Measurements from ENCODE around the gene ADNP. TPM values are rescaled to one million over a fixed set of nuclear protein-coding genes. Genes with fewer than 3 reads are reported as not detected.

The ADNP gene
- total and polyA plus RNA-seq, 2 of the 13 experiments (the other 11 are each of a cell fraction or from before 2014, with no cell fraction given): 21.0 to 21.5 TPM

DNA sequence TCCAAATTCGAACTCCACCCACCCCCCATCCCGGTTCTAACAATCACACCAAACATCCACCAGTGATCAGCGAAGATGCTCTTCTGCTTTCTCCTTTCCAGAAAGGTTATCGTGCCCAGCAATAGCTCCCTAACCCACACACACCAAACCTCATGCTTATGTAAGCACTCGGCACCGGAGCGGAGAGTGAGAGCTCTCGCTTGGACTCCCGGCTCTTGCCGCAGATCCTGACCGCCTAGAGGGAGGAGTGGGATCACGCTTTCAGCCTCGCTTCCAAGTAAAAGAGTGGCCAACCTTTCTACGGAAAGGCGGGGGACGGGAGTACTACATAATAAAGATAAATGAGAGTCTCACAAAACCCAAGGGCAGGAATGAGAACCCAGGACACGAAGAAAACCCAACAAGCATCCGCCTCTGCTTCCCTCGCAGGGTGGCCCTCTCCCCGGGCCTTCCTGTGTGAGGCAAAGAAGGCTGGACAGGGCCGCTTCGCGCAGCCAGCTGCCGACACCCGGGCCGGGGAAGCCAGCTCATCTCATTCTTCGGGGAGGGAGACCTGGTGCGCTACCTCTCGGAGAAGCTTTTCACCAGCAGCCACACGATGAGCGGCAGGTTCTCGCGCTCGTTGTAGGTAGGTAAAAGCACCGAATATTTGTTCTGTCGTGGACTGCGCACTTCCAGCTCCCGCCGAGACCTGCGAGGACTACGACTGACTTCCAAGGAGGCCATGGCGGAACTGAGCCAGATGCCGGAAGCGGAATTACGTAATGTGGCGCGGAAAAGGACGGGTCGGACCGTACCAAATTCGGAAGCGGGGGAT is 26.8 kb upstream of the ADNP start, which contains the start of gene DPM1 (continued):
- TF ChIP-seq, protein P1, sequence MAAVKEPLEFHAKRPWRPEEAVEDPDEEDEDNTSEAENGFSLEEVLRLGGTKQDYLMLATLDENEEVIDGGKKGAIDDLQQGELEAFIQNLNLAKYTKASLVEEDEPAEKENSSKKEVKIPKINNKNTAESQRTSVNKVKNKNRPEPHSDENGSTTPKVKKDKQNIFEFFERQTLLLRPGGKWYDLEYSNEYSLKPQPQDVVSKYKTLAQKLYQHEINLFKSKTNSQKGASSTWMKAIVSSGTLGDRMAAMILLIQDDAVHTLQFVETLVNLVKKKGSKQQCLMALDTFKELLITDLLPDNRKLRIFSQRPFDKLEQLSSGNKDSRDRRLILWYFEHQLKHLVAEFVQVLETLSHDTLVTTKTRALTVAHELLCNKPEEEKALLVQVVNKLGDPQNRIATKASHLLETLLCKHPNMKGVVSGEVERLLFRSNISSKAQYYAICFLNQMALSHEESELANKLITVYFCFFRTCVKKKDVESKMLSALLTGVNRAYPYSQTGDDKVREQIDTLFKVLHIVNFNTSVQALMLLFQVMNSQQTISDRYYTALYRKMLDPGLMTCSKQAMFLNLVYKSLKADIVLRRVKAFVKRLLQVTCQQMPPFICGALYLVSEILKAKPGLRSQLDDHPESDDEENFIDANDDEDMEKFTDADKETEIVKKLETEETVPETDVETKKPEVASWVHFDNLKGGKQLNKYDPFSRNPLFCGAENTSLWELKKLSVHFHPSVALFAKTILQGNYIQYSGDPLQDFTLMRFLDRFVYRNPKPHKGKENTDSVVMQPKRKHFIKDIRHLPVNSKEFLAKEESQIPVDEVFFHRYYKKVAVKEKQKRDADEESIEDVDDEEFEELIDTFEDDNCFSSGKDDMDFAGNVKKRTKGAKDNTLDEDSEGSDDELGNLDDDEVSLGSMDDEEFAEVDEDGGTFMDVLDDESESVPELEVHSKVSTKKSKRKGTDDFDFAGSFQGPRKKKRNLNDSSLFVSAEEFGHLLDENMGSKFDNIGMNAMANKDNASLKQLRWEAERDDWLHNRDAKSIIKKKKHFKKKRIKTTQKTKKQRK (IDR thresholded peaks at IDR 0.05; ENCODE audit: low read length): no peak
- no peak; the same call in 1 of the 2 replicates for TF ChIP-seq ZNF703 (CRISPR knock-in tag; IDR thresholded peaks at IDR 0.05; ENCODE audit: borderline replicate concordance)
- peak; percentile 35; the same call in 1 of the 2 replicates for TF ChIP-seq ZNF7 (CRISPR knock-in tag; IDR thresholded peaks at IDR 0.05)
- peak; percentile 72 for TF ChIP-seq SRY (CRISPR knock-in tag; IDR thresholded peaks at IDR 0.05)
- TF ChIP-seq ZSCAN25 (CRISPR knock-in tag; IDR thresholded peaks at IDR 0.05): no peak; the same call in 1 of the 2 replicates
- TF ChIP-seq, protein P2, sequence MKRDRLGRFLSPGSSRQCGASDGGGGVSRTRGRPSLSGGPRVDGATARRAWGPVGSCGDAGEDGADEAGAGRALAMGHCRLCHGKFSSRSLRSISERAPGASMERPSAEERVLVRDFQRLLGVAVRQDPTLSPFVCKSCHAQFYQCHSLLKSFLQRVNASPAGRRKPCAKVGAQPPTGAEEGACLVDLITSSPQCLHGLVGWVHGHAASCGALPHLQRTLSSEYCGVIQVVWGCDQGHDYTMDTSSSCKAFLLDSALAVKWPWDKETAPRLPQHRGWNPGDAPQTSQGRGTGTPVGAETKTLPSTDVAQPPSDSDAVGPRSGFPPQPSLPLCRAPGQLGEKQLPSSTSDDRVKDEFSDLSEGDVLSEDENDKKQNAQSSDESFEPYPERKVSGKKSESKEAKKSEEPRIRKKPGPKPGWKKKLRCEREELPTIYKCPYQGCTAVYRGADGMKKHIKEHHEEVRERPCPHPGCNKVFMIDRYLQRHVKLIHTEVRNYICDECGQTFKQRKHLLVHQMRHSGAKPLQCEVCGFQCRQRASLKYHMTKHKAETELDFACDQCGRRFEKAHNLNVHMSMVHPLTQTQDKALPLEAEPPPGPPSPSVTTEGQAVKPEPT (CRISPR knock-in tag; IDR thresholded peaks at IDR 0.05; ENCODE audit: low read depth): 0 out of 2 replicates have a peak, but pooled peaks have one; percentile 16
- no peak for TF ChIP-seq ZNF251 (CRISPR knock-in tag; IDR thresholded peaks at IDR 0.05)
- peak; percentile 82; the same call in 1 of the 2 replicates for TF ChIP-seq ZNF329 (CRISPR knock-in tag; IDR thresholded peaks at IDR 0.05; ENCODE audit: low read depth)
- no peak for TF ChIP-seq HMG20B (CRISPR knock-in tag; conservative IDR thresholded peaks at IDR 0.05)
- TF ChIP-seq, protein P3, sequence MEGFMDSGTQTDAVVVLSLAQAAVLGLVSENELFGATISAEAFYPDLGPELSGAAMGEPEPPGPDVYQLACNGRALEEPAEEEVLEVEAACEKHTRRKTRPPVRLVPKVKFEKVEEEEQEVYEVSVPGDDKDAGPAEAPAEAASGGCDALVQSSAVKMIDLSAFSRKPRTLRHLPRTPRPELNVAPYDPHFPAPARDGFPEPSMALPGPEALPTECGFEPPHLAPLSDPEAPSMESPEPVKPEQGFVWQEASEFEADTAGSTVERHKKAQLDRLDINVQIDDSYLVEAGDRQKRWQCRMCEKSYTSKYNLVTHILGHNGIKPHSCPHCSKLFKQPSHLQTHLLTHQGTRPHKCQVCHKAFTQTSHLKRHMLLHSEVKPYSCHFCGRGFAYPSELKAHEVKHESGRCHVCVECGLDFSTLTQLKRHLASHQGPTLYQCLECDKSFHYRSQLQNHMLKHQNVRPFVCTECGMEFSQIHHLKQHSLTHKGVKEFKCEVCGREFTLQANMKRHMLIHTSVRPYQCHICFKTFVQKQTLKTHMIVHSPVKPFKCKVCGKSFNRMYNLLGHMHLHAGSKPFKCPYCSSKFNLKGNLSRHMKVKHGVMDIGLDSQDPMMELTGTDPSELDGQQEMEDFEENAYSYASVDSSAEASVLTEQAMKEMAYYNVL (CRISPR knock-in tag; IDR thresholded peaks at IDR 0.05; ENCODE audit: borderline replicate concordance): no peak
- no peak for TF ChIP-seq ZNF660 (CRISPR knock-in tag; IDR thresholded peaks at IDR 0.05; ENCODE audit: borderline replicate concordance, low read depth)
- TF ChIP-seq ZNF260 (CRISPR knock-in tag; IDR thresholded peaks at IDR 0.05; ENCODE audit: borderline replicate concordance, low read depth): no peak
- TF ChIP-seq ZNF432 (CRISPR knock-in tag; IDR thresholded peaks at IDR 0.05; ENCODE audit: borderline replicate concordance): no peak; the same call in 1 of the 2 replicates
- TF ChIP-seq CREB1 (IDR thresholded peaks at IDR 0.05): peak; percentile 84
- TF ChIP-seq CREB1 (CRISPR knock-in tag; IDR thresholded peaks at IDR 0.05): peak; percentile 99; the same call in 1 of the 2 replicates
- TF ChIP-seq ATF7-NPFF (CRISPR knock-in tag; IDR thresholded peaks at IDR 0.05; ENCODE audit: low read depth): no peak
- no peak for TF ChIP-seq SAFB2 (CRISPR knock-in tag; IDR thresholded peaks at IDR 0.05; ENCODE audit: borderline replicate concordance, low read depth)
- TF ChIP-seq, protein P4, sequence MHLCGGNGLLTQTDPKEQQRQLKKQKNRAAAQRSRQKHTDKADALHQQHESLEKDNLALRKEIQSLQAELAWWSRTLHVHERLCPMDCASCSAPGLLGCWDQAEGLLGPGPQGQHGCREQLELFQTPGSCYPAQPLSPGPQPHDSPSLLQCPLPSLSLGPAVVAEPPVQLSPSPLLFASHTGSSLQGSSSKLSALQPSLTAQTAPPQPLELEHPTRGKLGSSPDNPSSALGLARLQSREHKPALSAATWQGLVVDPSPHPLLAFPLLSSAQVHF (CRISPR knock-in tag; IDR thresholded peaks at IDR 0.05): peak; percentile 52; the same call in 1 of the 2 replicates
- no peak for TF ChIP-seq XBP1 (CRISPR knock-in tag; IDR thresholded peaks at IDR 0.05)
- peak; percentile 86 for TF ChIP-seq SRSF1 (optimal IDR thresholded peaks at IDR 0.05; ENCODE audit: low read depth, low read length)

All from HepG2 (cell line).